Heart right ventricle (tissue), 16 donors: ENCODE data around the gene ARFGAP3. TPM values are rescaled to one million over a fixed set of nuclear protein-coding genes. Genes with fewer than 3 reads are reported as not detected.

Experiments
- ATAC-seq, 8 donors: fragments of 200-7000 bp; cut with Tn5 transposase; one replicate each; pipeline ENCODE4 v1.9.1; 2020; ENCODE audit warnings: mild to moderate bottlenecking in 8 of 8, moderate library complexity in 8 of 8, moderate number of reproducible peaks in 1 of 8
- DNase-seq, 2 donors: peaks; one replicate each; pipeline ENCODE4 v3.0.0-alpha.2; 2020
- H3K27ac ChIP-seq, 10 donors: fragments of 200-600 bp; sonication (generic) in 2 of 10; one replicate each; pipeline versions ENCODE4 v1.5.0 to v1.8.0; 2020 to 2022; ENCODE audit warnings: mild to moderate bottlenecking in 3 of 10
- H3K27me3 ChIP-seq, 7 donors: fragments of 200-600 bp; one replicate each; pipeline ENCODE4 v1.8.0; 2021 to 2022; ENCODE audit warnings: mild to moderate bottlenecking in 2 of 7
- H3K36me3 ChIP-seq, 9 donors: fragments of 200-600 bp; sonication (generic) in 1 of 9; one replicate each; pipeline versions ENCODE4 v1.5.0 to v1.8.0; 2020 to 2022; ENCODE audit warnings: mild to moderate bottlenecking in 2 of 9
- H3K4me1 ChIP-seq, 9 donors: fragments of 200-600 bp; sonication (generic) in 1 of 9; one replicate each; pipeline versions ENCODE4 v1.5.0 to v1.8.0; 2020 to 2022; ENCODE audit warnings: mild to moderate bottlenecking in 4 of 9
- H3K4me3 ChIP-seq, 10 donors: fragments of 200-600 bp; sonication (generic) in 2 of 10; one replicate each; pipeline versions ENCODE4 v1.5.0 to v1.8.0; 2020 to 2022; ENCODE audit warnings: mild to moderate bottlenecking in 7 of 10, moderate library complexity in 2 of 10
- H3K9me3 ChIP-seq, 11 donors: fragments of 200-600 bp in 10 of 11; sonication (generic) in 2 of 11; one replicate each; pipeline versions ENCODE4 v1.5.0 to v1.8.0; 2013 to 2022; ENCODE audit warnings: mild to moderate bottlenecking in 2 of 11, control low read depth in 1 of 11, moderate library complexity in 1 of 11
- CTCF ChIP-seq, 9 donors: fragments of 200-600 bp; sonication (generic) in 2 of 9; IDR thresholded peaks; one replicate each; pipeline versions ENCODE4 v1.5.0 to v1.8.0; 2021 to 2022; ENCODE audit warnings: antibody characterized with exemption in 9 of 9, mild to moderate bottlenecking in 5 of 9, moderate library complexity in 1 of 9
- WGBS, 2 donors: extraction: QIAGEN DNeasy Blood & Tissue Kit; methylation state at CpG; one replicate each; pipeline ENCODE4 v1.1.7; 2013; ENCODE audit warnings: inconsistent platforms in 1 of 2; 5-methylcytosine and 5-hydroxymethylcytosine counted together
- intact Hi-C, 10 donors: fragments of 100-400 bp; cut with DNase I; formaldehyde crosslinking; loops; one replicate each; pipeline versions ENCODE4 v1.11.1 to v1.14.2; 2022
- polyA plus RNA-seq, 2 donors: library from polyadenylated mRNA; stranded (reverse); fragments of 200-250 nt; gene quantifications; one replicate each; pipeline ENCODE4 v1.2.3, GENCODE V29; 2013
- total RNA-seq, 10 donors: library from RNA; stranded (reverse); fragmentation: NEBNext Ultra II Directional in 3 of 10; extraction: Animal tissue kit (Norgen Biotek cat#: 25700) in 3 of 10; gene quantifications; one replicate each; pipeline versions ENCODE4 v1.2.1 to v1.2.4, GENCODE V29; 2021 to 2023
- donor health status: Arrhythmogenic right ventricular cardiomyopathy.
- donor health status: ischemic (EF 13 %, LVEDD 7.1; RV severe dilation, severe dysfunction).
- donor health status: healthy with polysubstance abuse.
- donor health status: DM: no; HTN: yes; CAD: no.
- donor health status: DM: no; HTN: no; CAD: no.
- donor health status: ischemic (EF 25% LVEDD 6.9; RV normal size, moderate dysfunction).
- donor health status: ischemic (EF 25% LVEDD 5.7; RV mildly dilated, moderate dysfunction).
- donor health status: healthy.
- donor health status: DM: yes; HTN: yes; CAD: no.
- donor health status: Ischemic cardiomyopathy.
- donor health status: ischemic (EF 35%, LVEDD 5.7; RV mildly dilated, moderate dysfunction).
- donor health status: nonischemic (EF 11% LVEDD 7.7; RV severe dilation, severe dysfunction).
- donor health status: DM: yes; HTN: yes; CAD: no.
- donor health status: PGD.
- donor health status: ischemic (EF 29% LVEDD 5.4; RV normal size, mild dysfunction).
- donor health status: nonischemic (EF 23%, LVEDD 6.1; RV moderate dilation, normal function).

ARFGAP3 gene
- total and polyA plus RNA-seq, 12 donors = 10.6 to 29.4 (median 23.2) TPM

- Histone ChIP-seq H3K4me1 (peaks cover 6 to 47% (median 24%) of the 10 kb centered on the region in 9 donors), H3K9me3 (no peaks in the 10 kb centered on the region), H3K27me3 (no peaks in the 10 kb centered on the region), H3K36me3 (peaks cover 0 to 67% (median 4%) of the 10 kb centered on the region in 9 donors), H3K4me3 (no peak overlapping the region), H3K27ac (peak overlapping the region in 3 of 10 donors; percentile 45 to 70 (median 66))
- WGBS, 2 donors = 87 to 91% methylated on average over 12 of the region's 12 CpGs
- intact Hi-C loops = loop anchor here in 2 of 10 donors (10.0 kb wide), 1 partner anchor 131 kb away; no protein-coding TSS in a partner anchor
- DNase-seq = no peak
- no peak for ATAC-seq
- no peak for TF ChIP-seq CTCF (IDR thresholded peaks at IDR 0.05)
These were observed 61.0 kb downstream of the ARFGAP3 start for GRCh38 chr22:42796081-42796480.

GRCh38 chr22:42794551-42795510 lies 62.2 kb downstream of the ARFGAP3 start:
- Histone ChIP-seq H3K27ac (peak overlapping the region in 2 of 10 donors; percentile 31 to 48), H3K4me1 (peaks cover 6 to 49% (median 24%) of the 10 kb centered on the region in 9 donors)

GRCh38 chr22:42793848-42794405 lies 63.1 kb downstream of the ARFGAP3 start:
- Histone ChIP-seq H3K4me3 (no peak overlapping the region), H3K36me3 (peaks cover 0 to 45% (median 0%) of the 10 kb centered on the region in 9 donors), H3K27ac (peak overlapping the region in 3 of 10 donors; percentile 3 to 70 (median 48)), H3K27me3 (no peaks in the 10 kb centered on the region), H3K4me1 (peaks cover 6 to 49% (median 24%) of the 10 kb centered on the region in 9 donors), H3K9me3 (no peaks in the 10 kb centered on the region)
- peak in 1 of 8 donors; percentile 33 for ATAC-seq
- WGBS, 2 donors = 85 to 91% methylated on average over 15 of the region's 15 CpGs
- intact Hi-C loops = loop anchor here in 2 of 10 donors (10.0 kb wide), 1 partner anchor 129 kb away; no protein-coding TSS in a partner anchor
- TF ChIP-seq CTCF (IDR thresholded peaks at IDR 0.05) = no peak
- no peak for DNase-seq

More at GRCh38 chr22:42794551-42795510, 62.2 kb downstream of the ARFGAP3 start:
- intact Hi-C loops = loop anchor here in 2 of 10 donors (10.0 kb wide), 1 partner anchor 130 kb away; no protein-coding TSS in a partner anchor
- peak in 3 of 9 donors; percentile 16 to 30 (median 22) for TF ChIP-seq CTCF (IDR thresholded peaks at IDR 0.05)
- DNase-seq (no peak), ATAC-seq (no peak)
- H3K27me3 ChIP-seq = no peaks in the 10 kb centered on the region
- no peak overlapping the region for H3K4me3 ChIP-seq
- H3K9me3 ChIP-seq = no peaks in the 10 kb centered on the region
- 87 to 88% methylated on average over 25 of the region's 25 CpGs for WGBS, 2 donors
- H3K36me3 ChIP-seq = peaks cover 0 to 54% (median 0%) of the 10 kb centered on the region in 9 donors
